Large intestine (tissue), 3 donors: ENCODE measurements around the gene MED8. TPM values are rescaled to one million over a fixed set of nuclear protein-coding genes. Genes with fewer than 3 reads are reported as not detected.
A peak's percentile ranks its signal among the peaks of the same experiment; 100 is the strongest.
"Not testable (repeated sequence)": the region's sequence is repeated elsewhere in the genome, so short reads cannot be mapped to it uniquely, and the experiment has no call there.

Experiments used
- DNase-seq, 2 donors: peaks; one replicate each; pipeline versions ENCODE4 v3.0.0 to v3.0.0-alpha.2; 2013
- H3K27ac ChIP-seq: one replicate; pipeline ENCODE4 v1.5.1; 2013; ENCODE audit warnings: low read length
- H3K27me3 ChIP-seq: 2 replicates; pipeline ENCODE4 v1.6.1; 2013; ENCODE audit warnings: low read length; ENCODE audit not compliant: control insufficient read depth, insufficient read depth
- H3K36me3 ChIP-seq: 2 replicates; pipeline ENCODE4 v1.6.1; 2013; ENCODE audit warnings: low read length; ENCODE audit not compliant: control insufficient read depth, insufficient read depth
- H3K4me1 ChIP-seq: one replicate; pipeline ENCODE4 v1.6.1; 2013; ENCODE audit warnings: low read length; ENCODE audit not compliant: control insufficient read depth, insufficient read depth
- H3K4me3 ChIP-seq: one replicate; pipeline ENCODE4 v1.5.1; 2013; ENCODE audit warnings: low read length
- H3K9me3 ChIP-seq: one replicate; pipeline ENCODE4 v1.6.1; 2013; ENCODE audit warnings: mild to moderate bottlenecking, low read depth, low read length, moderate library complexity; ENCODE audit not compliant: control insufficient read depth
- WGBS: methylation state at CpG from one replicate; pipeline ENCODE4 v1.1.5; 2013; ENCODE audit warnings: low lambda C conversion rate; ENCODE audit not compliant: insufficient coverage; 5-methylcytosine and 5-hydroxymethylcytosine counted together
- polyA plus RNA-seq: library from polyadenylated mRNA; unstranded; fragments of 120-200 nt; gene quantifications from one replicate; pipeline ENCODE4 v1.2.1, GENCODE V29; 2013

Gene MED8
- polyA plus RNA-seq, 1 donor, result 36.5 TPM

DNA sequence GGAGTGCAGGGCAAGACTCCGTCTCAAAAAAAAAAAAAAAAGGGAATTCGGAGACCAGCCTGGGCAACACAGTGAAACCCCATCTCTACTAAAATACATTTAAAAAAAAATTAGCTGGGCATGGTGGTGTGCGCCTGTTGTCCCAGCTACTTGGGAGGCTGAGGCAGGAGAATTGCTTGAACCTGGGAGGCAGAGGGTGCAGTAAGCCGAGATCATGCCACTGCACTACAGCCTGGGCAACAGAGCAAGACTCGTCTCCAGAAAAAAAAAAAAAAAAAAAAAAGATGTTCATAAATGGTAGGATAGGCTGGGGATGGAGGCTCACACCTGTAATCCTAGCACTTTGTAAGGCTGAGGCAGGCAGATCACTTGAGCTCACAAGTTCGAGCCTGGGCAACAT, 19.8 kb downstream of the MED8 start:
- not testable (repeated sequence) for H3K27ac ChIP-seq, H3K9me3 ChIP-seq, H3K27me3 ChIP-seq, H3K36me3 ChIP-seq, H3K4me3 ChIP-seq, DNase-seq
- 86% methylated on average over 1 of the region's 6 CpGs for WGBS
- H3K4me1 ChIP-seq, result peaks cover 27% of the 10 kb centered on the region

DNA sequence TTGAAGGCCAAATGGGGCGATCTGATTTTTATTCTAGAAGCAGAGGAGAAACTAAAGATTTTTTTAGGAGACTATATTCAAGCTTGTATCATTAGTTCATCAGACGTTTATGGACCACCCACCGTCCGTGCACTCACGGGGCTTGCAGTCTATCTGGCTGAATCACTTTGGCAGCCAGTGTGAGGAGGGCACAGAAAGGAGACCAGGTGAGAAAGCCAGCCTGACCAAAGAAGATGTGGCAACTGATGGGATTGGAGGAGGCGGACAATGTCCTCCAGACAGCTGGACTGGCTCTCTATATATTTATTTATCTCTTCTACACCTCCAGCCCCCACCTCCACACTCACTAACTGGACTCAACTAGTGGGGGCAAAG, 21.0 kb downstream of the MED8 start:
- no peak for DNase-seq
- H3K4me3 ChIP-seq, result peak overlapping the region; percentile 69
- H3K36me3 ChIP-seq, result peaks cover 20% of the 10 kb centered on the region
- no peaks in the 10 kb centered on the region for H3K9me3 ChIP-seq
- peak overlapping the region; percentile 88 for H3K27ac ChIP-seq
- WGBS, result no CpG with 5 or more reads among the region's 6 CpGs
- peaks cover 38% of the 10 kb centered on the region for H3K4me1 ChIP-seq
- H3K27me3 ChIP-seq, result no peaks in the 10 kb centered on the region

DNA sequence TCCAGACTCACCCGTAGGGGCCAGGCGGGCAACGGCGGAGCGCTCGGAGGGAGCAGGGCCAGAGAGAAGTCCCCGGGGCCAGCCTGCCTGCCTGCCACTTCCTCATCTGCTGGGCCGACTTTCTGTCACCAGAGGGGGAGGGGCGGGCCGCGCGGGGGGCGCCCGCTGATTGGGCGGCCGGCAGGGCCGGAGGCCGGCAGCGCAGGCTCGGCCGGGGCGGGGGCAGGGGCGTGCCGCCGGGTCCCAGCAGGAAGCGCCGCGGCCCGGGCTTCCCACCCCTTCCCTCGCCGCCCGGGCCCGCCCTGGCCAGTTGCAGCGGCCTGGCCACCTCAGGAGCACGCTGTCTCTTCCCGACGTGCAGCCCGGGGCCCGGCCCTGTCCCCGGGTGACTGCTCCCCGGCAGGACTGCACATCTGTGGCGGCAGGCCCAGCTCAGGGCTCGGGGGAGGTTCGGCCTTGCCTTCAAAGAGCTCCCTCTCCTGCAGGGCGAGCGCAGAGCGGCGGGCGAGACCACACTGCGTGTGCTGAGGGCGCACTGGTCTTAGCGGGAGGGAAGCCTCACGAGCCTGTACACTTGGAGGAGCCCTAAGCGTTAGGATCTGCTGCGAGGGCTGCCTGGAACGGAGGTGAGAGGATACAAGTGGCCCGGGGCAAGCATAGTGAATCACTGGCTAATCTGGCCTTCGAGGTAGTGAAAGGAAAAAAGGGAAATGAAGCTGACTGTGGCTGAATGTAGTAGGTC, 21.5 kb downstream of the MED8 start, which contains the start of gene ELOVL1:
Gene ELOVL1, minus strand, starts transcription at position 108 of the 742 bp plus-strand sequence. CDS start 2,402 bp downstream, outside the sequence.
- DNase-seq, result peak; percentile 86 to 96
- WGBS, result 0% methylated on average over 1 of the region's 58 CpGs
- Histone ChIP-seq H3K27ac (peak within 1 kb of the TSS; percentile 88), H3K9me3 (no peaks in the 10 kb centered on the region), H3K4me3 (peak within 1 kb of the TSS; percentile 69), H3K4me1 (peaks cover 42% of the 10 kb centered on the region), H3K27me3 (no peaks in the 10 kb centered on the region), H3K36me3 (peaks cover 24% of the 10 kb centered on the region)

DNA sequence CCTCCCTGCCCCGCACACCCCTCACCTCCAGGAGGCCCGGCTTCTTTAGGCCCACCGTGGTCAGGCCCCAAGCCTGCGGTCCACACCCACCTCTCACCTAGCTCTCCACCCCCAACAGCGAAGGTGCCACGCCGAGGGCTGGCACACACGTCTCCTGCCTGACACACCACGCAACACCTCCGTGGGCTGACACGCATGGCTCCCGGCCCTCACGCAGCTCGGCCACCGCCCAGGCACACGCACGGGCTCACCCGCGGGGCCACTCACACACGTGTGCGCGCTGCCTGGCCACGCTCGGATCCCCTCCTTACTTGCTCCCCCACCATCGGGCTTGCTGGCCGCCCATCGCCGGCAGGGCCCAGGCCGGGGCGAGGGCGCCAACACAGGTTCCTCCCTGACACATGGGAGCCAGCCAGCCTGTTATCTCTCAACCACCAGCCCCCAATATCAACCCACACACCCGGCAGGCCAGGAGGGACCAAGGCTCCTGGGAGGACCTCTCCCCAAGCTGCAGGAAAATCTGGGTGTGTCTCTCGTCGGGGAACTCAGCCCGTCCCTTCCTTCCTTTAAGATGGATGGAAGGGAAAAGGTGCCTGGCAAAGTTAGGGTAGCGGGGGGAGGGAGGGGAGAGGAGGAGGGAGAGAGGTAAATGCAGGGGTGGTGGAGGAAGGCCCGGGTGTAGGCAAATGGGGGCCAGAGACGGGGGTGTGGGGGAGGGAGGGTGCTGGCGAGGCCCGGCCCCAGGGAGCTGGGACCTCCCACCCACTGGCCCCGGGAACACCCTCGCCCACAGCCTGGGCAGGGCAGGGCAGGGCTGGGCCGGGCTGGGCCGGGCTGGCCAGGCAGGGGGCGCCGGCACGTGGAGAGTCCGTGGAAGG, 22.3 kb downstream of the MED8 start:
- no CpG with 5 or more reads among the region's 48 CpGs for WGBS
- Histone ChIP-seq H3K4me1 (peaks cover 42% of the 10 kb centered on the region), H3K36me3 (peaks cover 30% of the 10 kb centered on the region), H3K27ac (peak overlapping the region; percentile 81), H3K4me3 (peak overlapping the region; percentile 68), H3K9me3 (no peaks in the 10 kb centered on the region), H3K27me3 (no peaks in the 10 kb centered on the region)
- peak in 1 of 2 donors; percentile 68 for DNase-seq

DNA sequence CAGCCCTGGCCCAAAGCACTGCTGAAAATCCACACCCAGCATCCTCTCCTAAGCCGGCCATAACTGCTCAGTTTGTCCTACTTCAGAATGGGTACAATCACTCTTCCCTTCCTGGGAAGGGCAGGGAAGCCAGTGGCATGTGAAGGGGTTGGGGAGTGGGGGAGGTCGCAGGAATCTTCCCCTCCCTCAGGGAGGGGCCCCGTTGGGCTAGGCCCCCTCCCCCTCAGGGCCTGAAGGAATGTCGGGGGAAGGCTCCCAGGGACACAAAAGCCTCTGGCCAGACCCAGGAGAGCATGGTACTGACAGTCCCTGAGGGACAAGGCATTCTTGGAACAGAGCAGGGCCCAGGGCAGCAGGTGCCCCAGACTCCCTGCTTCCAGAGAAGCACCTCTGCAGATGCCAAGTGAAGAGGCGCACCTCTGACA, 23.0 kb downstream of the MED8 start:
- Histone ChIP-seq H3K27me3 (no peaks in the 10 kb centered on the region), H3K27ac (peak overlapping the region; percentile 81), H3K4me1 (peaks cover 42% of the 10 kb centered on the region), H3K9me3 (no peaks in the 10 kb centered on the region), H3K36me3 (peaks cover 37% of the 10 kb centered on the region), H3K4me3 (peak overlapping the region; percentile 68)
- DNase-seq, result no peak
- no CpG with 5 or more reads among the region's 5 CpGs for WGBS

DNA sequence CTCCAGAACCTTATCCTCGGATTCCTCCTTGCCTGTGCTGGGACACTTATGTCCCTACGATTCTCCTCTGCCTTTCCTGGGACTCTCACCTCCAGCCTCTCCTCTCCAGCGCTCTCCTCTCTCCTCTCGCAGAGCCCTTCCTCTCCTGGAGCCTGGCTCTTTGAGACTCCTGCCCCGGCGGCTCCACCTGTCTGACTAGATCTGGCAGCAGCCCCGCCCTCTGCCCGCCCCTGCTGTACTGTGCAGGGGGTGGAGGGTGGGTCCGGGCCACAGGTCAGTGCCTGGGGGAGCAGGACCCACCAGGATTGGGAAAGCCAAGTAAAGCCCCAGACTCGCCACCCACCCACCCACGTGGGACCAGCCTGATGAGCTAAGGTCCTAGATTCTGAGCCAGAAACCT, 23.4 kb downstream of the MED8 start:
- peak overlapping the region; percentile 81 for H3K27ac ChIP-seq
- H3K9me3 ChIP-seq, result no peaks in the 10 kb centered on the region
- peaks cover 41% of the 10 kb centered on the region for H3K36me3 ChIP-seq
- H3K27me3 ChIP-seq, result no peaks in the 10 kb centered on the region
- WGBS, result no CpG with 5 or more reads among the region's 11 CpGs
- peaks cover 42% of the 10 kb centered on the region for H3K4me1 ChIP-seq
- peak; percentile 70 to 86 for DNase-seq
- H3K4me3 ChIP-seq, result peak overlapping the region; percentile 68

DNA sequence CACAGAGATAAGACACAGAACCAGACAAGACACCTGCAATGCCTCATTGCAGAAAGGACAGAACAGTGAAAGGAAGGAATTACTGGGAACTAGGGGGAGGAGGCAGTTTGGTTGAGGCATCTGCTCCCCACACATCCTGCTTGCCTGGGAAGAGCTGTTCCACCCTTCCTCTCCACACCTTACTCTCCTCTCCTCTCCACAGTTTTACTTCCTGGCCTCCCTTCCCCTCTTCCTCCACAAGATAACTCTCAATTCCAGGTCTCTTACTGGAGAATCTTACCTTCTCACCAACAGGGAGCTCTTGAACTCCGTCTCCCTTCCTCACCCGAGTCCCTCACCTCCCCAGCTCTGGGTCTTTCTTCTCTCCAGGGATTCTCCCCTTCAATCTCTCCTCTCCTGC, 23.9 kb downstream of the MED8 start:
- WGBS, result 75% methylated on average over 2 of the region's 2 CpGs
- Histone ChIP-seq H3K36me3 (peaks cover 46% of the 10 kb centered on the region), H3K9me3 (no peaks in the 10 kb centered on the region), H3K27ac (peak overlapping the region; percentile 81), H3K4me1 (peaks cover 42% of the 10 kb centered on the region), H3K27me3 (no peaks in the 10 kb centered on the region), H3K4me3 (no peak overlapping the region)
- DNase-seq, result no peak

DNA sequence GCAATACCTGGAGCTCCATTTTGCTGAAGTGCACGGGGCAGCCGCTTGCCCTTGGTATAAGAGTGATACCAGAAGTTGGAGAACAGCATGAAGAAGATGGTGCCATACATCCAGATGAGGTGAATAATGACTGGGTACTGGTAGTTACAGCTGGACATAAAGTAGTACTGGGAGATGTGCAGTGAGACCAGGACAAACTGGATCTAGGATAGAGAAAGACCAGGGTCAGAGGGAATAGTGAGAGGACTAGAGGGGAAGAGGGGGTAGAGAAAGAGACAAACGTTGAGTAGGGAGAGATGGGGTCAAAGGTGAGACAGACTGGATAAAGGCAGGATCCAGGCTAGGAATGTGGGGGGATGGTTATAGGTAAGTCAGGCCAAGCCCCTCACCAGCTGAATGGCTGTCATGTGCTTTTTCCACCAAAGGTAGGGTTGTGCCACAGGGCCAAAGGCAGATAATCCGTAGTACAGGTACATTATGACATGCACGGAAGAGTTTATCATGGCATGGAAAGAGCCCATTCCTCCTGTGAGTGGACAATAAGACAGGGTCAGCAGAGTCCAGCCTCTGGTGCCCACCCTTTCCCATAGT, 25.6 kb downstream of the MED8 start:
- DNase-seq, result no peak
- Histone ChIP-seq H3K4me1 (peaks cover 46% of the 10 kb centered on the region), H3K27me3 (no peaks in the 10 kb centered on the region), H3K36me3 (peaks cover 48% of the 10 kb centered on the region), H3K9me3 (no peaks in the 10 kb centered on the region), H3K4me3 (no peak overlapping the region), H3K27ac (no peak overlapping the region)
- WGBS, result no CpG with 5 or more reads among the region's 5 CpGs

DNA sequence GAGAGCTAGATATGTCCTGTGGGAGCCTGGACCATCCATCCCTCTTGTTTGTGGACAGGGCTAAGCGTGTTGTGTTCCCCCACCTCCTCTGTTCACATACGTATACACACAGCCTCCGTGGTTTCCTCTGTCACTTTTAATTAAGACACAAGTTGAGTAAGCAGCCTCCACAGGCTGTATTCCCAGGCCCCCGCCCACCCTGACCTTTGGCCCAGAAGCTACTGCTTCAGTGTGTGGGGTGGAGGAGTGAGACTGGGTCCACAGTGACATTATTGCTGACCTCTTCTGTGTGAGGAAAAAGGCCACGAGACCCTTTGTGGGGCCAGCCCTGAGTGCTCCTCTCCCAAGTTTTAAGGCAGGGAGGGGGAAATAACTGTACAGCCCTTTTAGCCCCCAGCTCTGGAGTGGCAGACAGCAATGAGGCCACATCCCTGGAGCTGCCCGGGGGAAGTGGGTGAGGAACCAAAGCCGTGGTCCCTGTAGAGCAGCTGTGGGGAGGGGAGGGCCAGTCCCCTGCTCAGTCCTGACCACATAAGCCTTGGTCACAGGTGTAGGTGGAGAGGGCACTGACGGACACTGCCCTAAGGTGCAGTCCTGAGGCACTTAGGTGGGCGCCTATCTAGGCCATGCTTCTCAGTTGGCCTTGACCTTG, 26.2 kb downstream of the MED8 start:
- Histone ChIP-seq H3K4me3 (no peak overlapping the region), H3K27ac (no peak overlapping the region), H3K4me1 (peaks cover 41% of the 10 kb centered on the region), H3K9me3 (no peaks in the 10 kb centered on the region), H3K36me3 (peaks cover 48% of the 10 kb centered on the region), H3K27me3 (no peaks in the 10 kb centered on the region)
- peak in 1 of 2 donors; percentile 61 for DNase-seq
- no CpG with 5 or more reads among the region's 9 CpGs for WGBS

DNA sequence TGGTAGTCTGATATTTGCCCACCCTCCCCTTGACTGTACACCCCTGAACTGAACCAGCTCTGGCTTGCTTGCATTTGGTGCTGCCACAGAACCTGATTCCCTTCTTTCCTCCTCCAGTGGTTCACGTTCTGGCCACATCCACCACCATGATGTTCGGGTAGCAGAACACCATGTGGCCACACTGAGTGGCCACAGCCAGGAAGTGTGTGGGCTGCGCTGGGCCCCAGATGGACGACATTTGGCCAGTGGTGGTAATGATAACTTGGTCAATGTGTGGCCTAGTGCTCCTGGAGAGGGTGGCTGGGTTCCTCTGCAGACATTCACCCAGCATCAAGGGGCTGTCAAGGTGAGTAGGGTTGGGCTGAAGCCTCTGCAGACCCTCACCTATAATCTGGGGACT, 29.0 kb downstream of the MED8 start:
- Histone ChIP-seq H3K4me1 (peaks cover 32% of the 10 kb centered on the region), H3K27me3 (no peaks in the 10 kb centered on the region), H3K36me3 (peaks cover 47% of the 10 kb centered on the region), H3K9me3 (no peaks in the 10 kb centered on the region), H3K4me3 (no peak overlapping the region), H3K27ac (no peak overlapping the region)
- no peak for DNase-seq
- no CpG with 5 or more reads among the region's 4 CpGs for WGBS
